Suprapubic skin (tissue), 4 donors: Measurements from ENCODE around the gene KIF6. TPM values are rescaled to one million over a fixed set of nuclear protein-coding genes. Genes with fewer than 3 reads are reported as not detected.

ENCODE experiments used
- DNase-seq, 2 donors: peaks; one replicate each; pipeline ENCODE4 v3.0.0-alpha.2; 2019; ENCODE audit warnings: low spot score in 2 of 2
- H3K27ac ChIP-seq: fragments of 200-600 bp; sonication (generic); one replicate; pipeline ENCODE4 v1.5.1; 2019
- H3K27me3 ChIP-seq: fragments of 200-600 bp; sonication (generic); one replicate; pipeline ENCODE4 v1.5.1; 2019
- H3K36me3 ChIP-seq: fragments of 200-600 bp; sonication (generic); one replicate; pipeline ENCODE4 v1.5.1; 2019
- H3K4me1 ChIP-seq: fragments of 200-600 bp; sonication (generic); one replicate; pipeline ENCODE4 v1.5.1; 2019
- H3K4me3 ChIP-seq: fragments of 200-600 bp; sonication (generic); one replicate; pipeline ENCODE4 v1.5.1; 2019; ENCODE audit warnings: mild to moderate bottlenecking
- H3K9me3 ChIP-seq: fragments of 200-600 bp; sonication (generic); one replicate; pipeline ENCODE4 v1.5.1; 2019
- EP300 ChIP-seq: sonication (generic); formaldehyde crosslinking; IDR thresholded peaks from one replicate; pipeline ENCODE4 v1.6.1; 2017; ENCODE audit warnings: antibody characterized with exemption
- POLR2A ChIP-seq, 2 donors: fragments of 450-650 bp; IDR thresholded peaks; one replicate each; pipeline ENCODE4 v1.6.1; 2017; ENCODE audit warnings: antibody characterized with exemption in 2 of 2, mild to moderate bottlenecking in 2 of 2, moderate library complexity in 2 of 2
- POLR2AphosphoS5 ChIP-seq, 3 donors: sonication (generic); formaldehyde crosslinking; IDR thresholded peaks; one replicate each; pipeline ENCODE4 v1.6.1; 2017; ENCODE audit warnings: antibody characterized with exemption in 3 of 3
- WGBS: methylation state at CpG from one replicate; pipeline ENCODE4 v1.1.5; 2018; 5-methylcytosine and 5-hydroxymethylcytosine counted together
- total RNA-seq, 4 donors: library from RNA; depleted of rRNA; stranded (reverse); fragments of >200 nt; gene quantifications; one replicate each; pipeline ENCODE4 v1.1.0, GENCODE V29; 2016
- TF ChIP-seq, protein P1 (sequence below), 2 donors: fragments of 200-600 bp in 1 of 2; fragments of 450-650 bp in 1 of 2; sonication (generic) in 1 of 2; IDR thresholded peaks; one replicate each; pipeline ENCODE4 v1.5.1; 2016 to 2019; ENCODE audit warnings: antibody characterized with exemption in 2 of 2, mild to moderate bottlenecking in 1 of 2, moderate library complexity in 1 of 2

Gene KIF6
- total RNA-seq, 4 donors from 2014 or later, result 0.18 to 1.1 TPM; not detected in 2

DNA sequence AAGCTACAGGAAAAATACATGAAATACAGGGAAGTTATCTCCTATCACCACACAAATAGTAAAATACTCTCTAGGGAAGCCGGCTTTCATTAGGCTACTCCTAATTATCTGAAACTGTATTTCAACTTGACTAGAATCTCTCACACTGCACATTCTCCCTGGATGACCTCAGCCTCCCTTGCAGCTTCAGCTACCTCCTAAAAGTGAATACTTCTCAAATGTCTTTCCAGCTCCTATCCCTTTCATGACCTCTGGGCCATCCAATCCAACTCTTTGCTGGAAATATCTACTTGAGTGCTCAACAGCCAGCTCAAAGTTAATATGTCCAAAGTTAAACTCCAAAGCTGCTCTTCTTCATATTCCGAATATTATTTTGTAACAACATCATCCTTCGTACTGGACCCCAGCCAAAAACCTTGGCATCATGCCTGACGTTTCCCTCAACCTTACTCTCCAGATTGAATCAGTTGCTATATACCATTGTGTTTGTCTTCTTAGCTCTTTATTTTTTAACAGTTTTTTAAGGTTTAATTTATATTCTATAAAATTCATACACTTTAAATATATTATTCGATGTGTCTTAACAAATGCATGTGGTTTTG, 29.4 kb upstream of the KIF6 start:
- Histone ChIP-seq H3K27me3 (no peaks in the 10 kb centered on the region), H3K27ac (no peak overlapping the region), H3K4me1 (peaks cover 2% of the 10 kb centered on the region), H3K9me3 (no peaks in the 10 kb centered on the region), H3K36me3 (no peaks in the 10 kb centered on the region), H3K4me3 (no peak overlapping the region)
- TF ChIP-seq EP300 (no peak), POLR2AphosphoS5 (IDR thresholded peaks at IDR 0.05) (no peak), POLR2A (IDR thresholded peaks at IDR 0.05) (no peak)
- TF ChIP-seq, protein P1, sequence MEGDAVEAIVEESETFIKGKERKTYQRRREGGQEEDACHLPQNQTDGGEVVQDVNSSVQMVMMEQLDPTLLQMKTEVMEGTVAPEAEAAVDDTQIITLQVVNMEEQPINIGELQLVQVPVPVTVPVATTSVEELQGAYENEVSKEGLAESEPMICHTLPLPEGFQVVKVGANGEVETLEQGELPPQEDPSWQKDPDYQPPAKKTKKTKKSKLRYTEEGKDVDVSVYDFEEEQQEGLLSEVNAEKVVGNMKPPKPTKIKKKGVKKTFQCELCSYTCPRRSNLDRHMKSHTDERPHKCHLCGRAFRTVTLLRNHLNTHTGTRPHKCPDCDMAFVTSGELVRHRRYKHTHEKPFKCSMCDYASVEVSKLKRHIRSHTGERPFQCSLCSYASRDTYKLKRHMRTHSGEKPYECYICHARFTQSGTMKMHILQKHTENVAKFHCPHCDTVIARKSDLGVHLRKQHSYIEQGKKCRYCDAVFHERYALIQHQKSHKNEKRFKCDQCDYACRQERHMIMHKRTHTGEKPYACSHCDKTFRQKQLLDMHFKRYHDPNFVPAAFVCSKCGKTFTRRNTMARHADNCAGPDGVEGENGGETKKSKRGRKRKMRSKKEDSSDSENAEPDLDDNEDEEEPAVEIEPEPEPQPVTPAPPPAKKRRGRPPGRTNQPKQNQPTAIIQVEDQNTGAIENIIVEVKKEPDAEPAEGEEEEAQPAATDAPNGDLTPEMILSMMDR (IDR thresholded peaks at IDR 0.05), result no peak
- no peak for DNase-seq
- 60% methylated on average over 5 of the region's 5 CpGs for WGBS

DNA sequence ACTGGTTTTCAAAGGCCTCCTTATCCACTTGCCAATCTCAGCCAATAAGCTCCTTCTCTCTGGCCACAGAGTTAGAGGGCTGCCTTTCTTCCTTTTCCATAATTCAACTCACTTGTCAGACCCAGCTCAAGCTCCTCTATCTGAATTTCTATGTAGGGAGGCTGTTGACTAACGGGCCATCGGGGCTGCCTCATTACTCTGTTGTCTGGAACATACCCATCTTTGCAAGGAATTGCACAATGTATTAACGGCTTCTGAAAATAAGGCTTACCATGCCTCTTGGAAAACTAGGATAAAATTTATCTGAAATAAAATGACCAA, 28.5 kb upstream of the KIF6 start:
- no peak for DNase-seq
- Histone ChIP-seq H3K27ac (no peak overlapping the region), H3K36me3 (no peaks in the 10 kb centered on the region), H3K27me3 (no peaks in the 10 kb centered on the region), H3K9me3 (no peaks in the 10 kb centered on the region), H3K4me1 (peaks cover 2% of the 10 kb centered on the region), H3K4me3 (no peak overlapping the region)
- WGBS, result 64% methylated on average over 3 of the region's 3 CpGs
- TF ChIP-seq EP300, result no peak
- no peak for TF ChIP-seq POLR2AphosphoS5 (IDR thresholded peaks at IDR 0.05)
- TF ChIP-seq POLR2A (IDR thresholded peaks at IDR 0.05), result no peak
- TF ChIP-seq, protein P1 (IDR thresholded peaks at IDR 0.05), result no peak

DNA sequence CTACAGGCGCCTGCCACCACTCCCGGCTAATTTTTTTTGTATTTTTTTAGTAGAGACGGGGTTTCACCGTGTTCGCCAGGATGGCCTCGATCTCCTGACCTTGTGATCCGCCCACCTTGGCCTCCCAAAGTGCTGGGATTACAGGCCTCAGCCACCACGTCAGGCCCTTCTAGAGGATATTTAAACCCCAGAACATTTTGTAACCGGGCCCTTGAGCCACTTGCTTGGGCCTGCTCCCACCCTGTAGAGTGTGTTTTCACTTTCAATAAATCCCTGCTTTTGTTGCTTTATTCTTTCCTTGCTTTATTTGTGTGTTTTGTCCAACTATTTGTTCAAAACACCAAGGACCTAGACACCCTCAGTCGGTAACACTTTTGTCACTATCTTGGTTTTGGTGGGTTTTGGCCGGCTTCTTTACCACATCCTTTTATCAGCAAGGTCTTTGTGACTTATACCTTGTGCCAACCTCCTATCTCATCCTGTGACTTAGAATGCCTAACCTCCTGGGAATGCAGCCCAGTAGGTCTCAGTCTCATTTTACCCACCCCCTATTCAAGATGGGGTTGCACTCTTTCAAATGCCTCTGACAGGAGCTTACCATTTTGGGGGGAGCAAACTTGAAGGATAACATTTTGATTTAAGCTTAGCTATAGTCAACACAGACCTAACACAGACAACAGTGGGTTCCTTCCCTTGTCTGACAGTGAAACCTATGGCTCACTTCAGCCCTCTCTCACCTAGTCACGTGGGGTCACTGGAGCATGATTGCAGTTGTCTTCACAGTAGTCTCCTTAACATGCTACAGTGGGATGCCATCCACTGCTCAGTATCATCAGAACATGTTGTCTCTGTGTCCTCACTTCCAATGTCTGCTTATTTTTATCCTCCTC, 27.9 kb upstream of the KIF6 start:
- no peak overlapping the region for H3K4me3 ChIP-seq
- no peak overlapping the region for H3K27ac ChIP-seq
- no peaks in the 10 kb centered on the region for H3K36me3 ChIP-seq
- H3K27me3 ChIP-seq, result no peaks in the 10 kb centered on the region
- WGBS, result 88% methylated on average over 12 of the region's 12 CpGs
- no peak for TF ChIP-seq POLR2AphosphoS5 (IDR thresholded peaks at IDR 0.05)
- peaks cover 2% of the 10 kb centered on the region for H3K4me1 ChIP-seq
- H3K9me3 ChIP-seq, result no peaks in the 10 kb centered on the region
- no peak for DNase-seq

DNA sequence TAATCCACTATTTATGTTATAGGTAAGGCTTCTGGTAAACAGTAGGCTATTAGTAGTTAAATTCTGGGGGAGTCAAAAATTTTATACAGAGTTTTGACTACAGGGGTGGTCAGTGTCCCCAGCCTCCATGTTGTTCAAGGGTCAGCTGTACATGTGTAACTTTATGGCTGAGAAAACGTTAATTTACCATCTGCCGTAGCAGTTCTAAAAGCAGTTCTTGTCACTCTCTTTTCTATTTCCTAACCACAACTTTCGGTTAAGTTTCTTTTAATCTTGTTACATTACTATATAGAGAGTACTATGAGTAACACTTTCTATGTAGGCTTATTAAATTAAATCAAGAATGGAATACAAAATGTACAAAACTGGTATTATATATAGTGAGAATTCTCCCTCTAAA, 21.6 kb upstream of the KIF6 start:
- Histone ChIP-seq H3K4me3 (no peak overlapping the region), H3K4me1 (no peaks in the 10 kb centered on the region), H3K36me3 (no peaks in the 10 kb centered on the region), H3K27ac (no peak overlapping the region), H3K27me3 (no peaks in the 10 kb centered on the region), H3K9me3 (no peaks in the 10 kb centered on the region)
- no peak for DNase-seq
- 90% methylated on average over 3 of the region's 3 CpGs for WGBS
- TF ChIP-seq POLR2AphosphoS5 (IDR thresholded peaks at IDR 0.05) (no peak), POLR2A (IDR thresholded peaks at IDR 0.05) (no peak), EP300 (no peak)
- TF ChIP-seq, protein P1 (IDR thresholded peaks at IDR 0.05), result no peak

DNA sequence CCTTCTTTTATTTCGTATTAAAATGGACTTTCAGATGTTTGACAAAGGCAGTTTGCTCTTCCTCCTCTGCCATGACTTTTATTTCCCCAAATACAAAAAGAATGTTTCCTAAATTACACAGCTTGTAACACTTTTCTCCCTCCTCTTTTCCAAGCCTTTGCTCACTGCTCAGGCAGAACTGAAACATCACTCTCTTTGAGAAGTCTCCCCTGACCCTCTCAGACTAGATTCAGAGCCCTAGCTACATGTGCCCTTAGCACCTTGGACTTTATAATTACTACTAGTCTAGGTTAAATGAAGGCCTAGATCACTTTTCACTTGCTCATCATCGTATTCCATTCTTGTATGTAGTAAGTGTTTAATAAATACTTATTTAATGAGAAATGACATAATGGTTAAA, 8.5 kb upstream of the KIF6 start:
- Histone ChIP-seq H3K27me3 (no peaks in the 10 kb centered on the region), H3K36me3 (no peaks in the 10 kb centered on the region), H3K4me1 (no peaks in the 10 kb centered on the region), H3K9me3 (no peaks in the 10 kb centered on the region), H3K4me3 (no peak overlapping the region), H3K27ac (no peak overlapping the region)
- TF ChIP-seq EP300 (no peak), POLR2A (IDR thresholded peaks at IDR 0.05) (no peak), POLR2AphosphoS5 (IDR thresholded peaks at IDR 0.05) (no peak)
- TF ChIP-seq, protein P1 (IDR thresholded peaks at IDR 0.05), result no peak
- no peak for DNase-seq
- WGBS, result 74% methylated on average over 2 of the region's 2 CpGs
